K562 (cell line): ENCODE measurements around the gene TPX2. TPM values are rescaled to one million over a fixed set of nuclear protein-coding genes. Genes with fewer than 3 reads are reported as not detected.

Source experiments
- ATAC-seq: fragments of 200-7000 bp; cut with Tn5 transposase; 3 replicates; pipeline ENCODE4 v1.9.1; 2020; ENCODE audit warnings: moderate library complexity
- BruUV-seq: library from RNA; stranded (reverse); fragments of 400-500 nt; replicated peaks from 2 replicates; lab custom pipeline; 2021; lab: Mats Ljungman, UMichigan
- CTCF ChIA-PET: fragments of 300-600 bp; formaldehyde crosslinking; extraction: SDS; loops from one replicate; lab custom pipeline; 2021; ENCODE audit warnings: low intra/inter-chr PET ratio; lab: Yijun Ruan, JAX
- POLR2A ChIA-PET: fragments of 300-600, 350-650 bp; sonication (Branson Sonifier 250); formaldehyde crosslinking; extraction: SDS; loops from one replicate; lab custom pipeline; 2021; ENCODE audit warnings: antibody characterized with exemption, inconsistent platforms; lab: Yijun Ruan, JAX
- DNase-seq, 4 experiments: peaks; one replicate each; pipeline versions ENCODE4 v3.0.0 to v3.0.0-alpha.2; 2011 to 2018; ENCODE audit warnings: low spot score in 3 of 4, mixed read lengths in 3 of 4; ENCODE audit errors: extremely low read depth in 1 of 4
- FAIRE-seq: peaks from 2 replicates; lab custom pipeline; 2011; peaks lifted over from hg19 to GRCh38; lab: Jason Lieb, UNC
- H2AFZ ChIP-seq: 2 replicates; pipeline ENCODE4 v1.6.0; 2011; ENCODE audit warnings: low read depth, low read length, control low read depth, inconsistent platforms
- H3K27ac ChIP-seq: fragments of 200-600 bp; 3 replicates; pipeline ENCODE4 v1.8.0; 2011; ENCODE audit warnings: low read depth, mild to moderate bottlenecking, control low read depth, inconsistent platforms, low read length, moderate library complexity, mixed read lengths; ENCODE audit errors: extremely low read depth
- H3K27me3 ChIP-seq, 2 experiments: fragments of 300-600 bp in 1 of 2; 2 replicates in 1 of 2; 3 replicates in 1 of 2; pipeline versions ENCODE4 v1.6.0 to v1.8.0; 2011; ENCODE audit warnings: inconsistent platforms in 2 of 2, low read length in 2 of 2, mild to moderate bottlenecking in 1 of 2, mixed read lengths in 1 of 2, moderate library complexity in 1 of 2; ENCODE audit not compliant: control insufficient read depth in 2 of 2, insufficient read depth in 2 of 2
- H3K36me3 ChIP-seq: fragments of 300-600 bp; 3 replicates; pipeline ENCODE4 v1.8.0; 2011; ENCODE audit warnings: mild to moderate bottlenecking, low read length, inconsistent platforms; ENCODE audit not compliant: control insufficient read depth, insufficient read depth
- H3K4me1 ChIP-seq, 2 experiments: fragments of 200-600 bp in 1 of 2; replicated peaks in 1 of 2; 2 replicates in 1 of 2; 3 replicates in 1 of 2; pipeline versions ENCODE4 v1.5.1 to v1.8.0; 2011; ENCODE audit warnings: inconsistent platforms in 2 of 2, low read length in 2 of 2, mild to moderate bottlenecking in 1 of 2, mixed read lengths in 1 of 2, moderate library complexity in 1 of 2; ENCODE audit not compliant: control insufficient read depth in 2 of 2, insufficient read depth in 2 of 2
- H3K4me2 ChIP-seq: 2 replicates; pipeline ENCODE4 v1.6.1; 2011; ENCODE audit warnings: low read length, control low read depth, inconsistent platforms, mixed read lengths; ENCODE audit not compliant: insufficient read depth
- H3K4me3 ChIP-seq: fragments of 200-600 bp; sonication (generic), shearing (Covaris generic); 2 replicates; pipeline ENCODE4 v1.5.1; 2016; ENCODE audit warnings: control low read depth, inconsistent platforms
- H3K79me2 ChIP-seq: fragments of 200-600 bp; 3 replicates; pipeline ENCODE4 v1.8.0; 2011; ENCODE audit warnings: low read length, inconsistent platforms; ENCODE audit not compliant: control insufficient read depth, insufficient read depth
- H3K9ac ChIP-seq, 2 experiments: 2 replicates each; pipeline versions ENCODE4 v1.6.0 to v1.6.1; 2011; ENCODE audit warnings: low read depth in 2 of 2, low read length in 2 of 2, control low read depth in 1 of 2, inconsistent platforms in 1 of 2, mild to moderate bottlenecking in 1 of 2, mixed read lengths in 1 of 2; ENCODE audit not compliant: insufficient read depth in 1 of 2
- H3K9me1 ChIP-seq: one replicate; pipeline ENCODE4 v1.6.0; 2011; ENCODE audit warnings: inconsistent platforms, mild to moderate bottlenecking, low read length, moderate library complexity; ENCODE audit not compliant: control insufficient read depth, insufficient read depth
- H3K9me3 ChIP-seq: replicated peaks from 2 replicates; pipeline ENCODE4 v1.5.1; 2011; ENCODE audit warnings: low read depth, low read length, inconsistent platforms; ENCODE audit not compliant: control insufficient read depth, insufficient read depth
- H4K20me1 ChIP-seq: replicated peaks from 2 replicates; pipeline ENCODE4 v1.6.1; 2011; ENCODE audit warnings: low read length, inconsistent platforms, mixed read lengths; ENCODE audit not compliant: control insufficient read depth, insufficient read depth
- CREB5 ChIP-seq: fragments of 250-450 bp; sonication (Bioruptor Pico); IDR thresholded peaks from 2 replicates; pipeline ENCODE4 v1.5.0; 2020; ENCODE audit warnings: mild to moderate bottlenecking
- ELK1 ChIP-seq: sonication (generic); formaldehyde crosslinking; IDR thresholded peaks from 2 replicates; pipeline ENCODE4 v1.8.1; 2022; ENCODE audit warnings: missing genetic modification reagents
- NFE2 ChIP-seq: IDR thresholded peaks from 2 replicates; pipeline ENCODE4 v1.6.1; 2014; ENCODE audit warnings: antibody characterized with exemption, low read depth
- POLR3G ChIP-seq: IDR thresholded peaks from 2 replicates; pipeline ENCODE4 v1.6.1; 2011; ENCODE audit not compliant: insufficient read length, insufficient replicate concordance; ENCODE audit errors: extremely low read depth
- TAF7 ChIP-seq: fragments of 450-650 bp; IDR thresholded peaks from 2 replicates; pipeline ENCODE4 v1.6.1; 2016; ENCODE audit warnings: missing genetic modification characterization, missing compliant biosample characterization
- U2AF2 ChIP-seq: fragments of 200-400 bp; formaldehyde crosslinking; optimal IDR thresholded peaks from 2 replicates; pipeline ENCODE3; 2017; ENCODE audit warnings: low read depth, mild to moderate bottlenecking, low read length
- ZNF280A ChIP-seq: fragments of 450-650 bp; IDR thresholded peaks from 2 replicates; pipeline ENCODE4 v1.6.1; 2018; ENCODE audit warnings: mild to moderate bottlenecking, low read depth; ENCODE audit not compliant: partially characterized antibody
- WGBS: fragments of 100-300 bp; shearing (Covaris generic); methylation state at CpG from one replicate; pipeline ENCODE4 v1.1.6; 2016; ENCODE audit warnings: low coverage, mixed read lengths; ENCODE audit not compliant: insufficient coverage; ENCODE audit errors: missing lambda C conversion rate; 5-methylcytosine and 5-hydroxymethylcytosine counted together
- in situ Hi-C: fragments of 300-500 bp; cut with MboI; formaldehyde crosslinking; loops from 4 replicates; pipeline ENCODE4 v1.15.0; 2018; ENCODE audit warnings: inconsistent platforms, mixed read lengths
- intact Hi-C: fragments of 100-400 bp; cut with micrococcal nuclease; formaldehyde crosslinking; loops from 2 replicates; pipeline ENCODE4 v1.14.2; 2022
- polyA plus RNA-seq, 8 experiments: library from polyadenylated mRNA; depleted of rRNA in 4 of 8; stranded (reverse) in 5 of 8; unstranded in 3 of 8; fragments of >200 nt; fragmentation: Nextera tagmentation in 2 of 8; fragmentation: Illumina TruSeq in 1 of 8; extraction: Ambion mirVana in 2 of 8; extraction: Trizol in 1 of 8; gene quantifications; 2 replicates each; pipeline versions ENCODE4 v1.2.1 to v1.2.3, GENCODE V29; 2011 to 2014; ENCODE audit warnings: inconsistent platforms in 1 of 8, missing spikeins in 1 of 8
- total RNA-seq, 7 experiments: library from RNA; depleted of rRNA in 6 of 7; stranded (reverse); fragments of >200 nt in 6 of 7; fragmentation: Illumina TruSeq in 2 of 7; extraction: Trizol in 2 of 7; gene quantifications; 2 replicates each; pipeline versions ENCODE4 v1.2.1 to v1.2.3, GENCODE V29; 2011 to 2021; ENCODE audit warnings: low replicate concordance in 1 of 7

The TPX2 gene
- total and polyA plus RNA-seq, 9 of the 15 experiments (the other 6 are each of a cell fraction or from before 2014, with no cell fraction given), result 48.0 to 241 (median 133) TPM

- no peak for TF ChIP-seq ZNF280A
These were observed 38.3 kb upstream of the TPX2 start (continued) for GRCh38 chr20:31700747-31701146.

- no peak overlapping the region for H3K9ac ChIP-seq
- TF ChIP-seq POLR3G (no peak), ELK1 (no peak), TAF7 (tag) (no peak), U2AF2 (no peak), CREB5 (CRISPR knock-in tag) (no peak), NFE2 (no peak)
- POLR2A ChIA-PET, result interaction anchor here (0.7 to 3.8 kb wide), 3 partner anchors 17 to 1178 kb away, joined by 3 to 23 read pairs (median 10); no protein-coding TSS in a partner anchor
- H4K20me1 ChIP-seq, result no peaks in the 10 kb centered on the region
- no peaks in the 10 kb centered on the region for H3K9me3 ChIP-seq
- no peaks in the 10 kb centered on the region for H3K9me1 ChIP-seq
- no TSS peak for BruUV-seq
- H3K4me2 ChIP-seq, result no peak overlapping the region
- no peak overlapping the region for H3K4me3 ChIP-seq
- H3K27me3 ChIP-seq, result no peaks in the 10 kb centered on the region
- 0 out of 3 replicates have a peak overlapping the region, but pooled peaks have one; percentile 10 for H3K27ac ChIP-seq
- WGBS, result 64% methylated on average over 1 of the region's 1 CpG
- intact Hi-C loops, result no loop called here
- no peak overlapping the region for H2AFZ ChIP-seq
- DNase-seq (no peak), FAIRE-seq (no peak), ATAC-seq (no peak)
- H3K79me2 ChIP-seq, result peaks cover 97% of the 10 kb centered on the region
- H3K4me1 ChIP-seq, result peaks cover 21 to 60% of the 10 kb centered on the region in 2 experiments
- CTCF ChIA-PET, result no interaction called here
- H3K36me3 ChIP-seq, result peaks cover 79% of the 10 kb centered on the region
- in situ Hi-C loops, result no loop called here
These were observed 37.5 kb upstream of the TPX2 start for GRCh38 chr20:31701591-31701990.
